ENCODE measurements around the gene CXCL5. TPM values are rescaled to one million over a fixed set of nuclear protein-coding genes. Genes with fewer than 3 reads are reported as not detected.

The CXCL5 gene
- polyA plus RNA-seq, 1 experiment, result 0.69 TPM

- ChIA-PET POLR2A (no interaction called here), CTCF (interaction anchor here (1.7 kb wide), 1 partner anchor 23 kb away, joined by 3 read pairs; no protein-coding TSS in a partner anchor)
- H3K27me3 ChIP-seq (ENCODE audit: control insufficient read depth, insufficient read depth, low read length), result no peaks in the 10 kb centered on the region
- no peak for DNase-seq (ENCODE audit: low read depth, low spot score)
- no peak overlapping the region for H3K27ac ChIP-seq (ENCODE audit: low read depth, low read length)
- no peak overlapping the region for H3K4me3 ChIP-seq (ENCODE audit: low read depth, low read length)
- TF ChIP-seq CTCF (IDR thresholded peaks at IDR 0.05; ENCODE audit: low read depth, low read length), result no peak
- H3K9me3 ChIP-seq (ENCODE audit: control insufficient read depth, insufficient read depth, low read length), result no peaks in the 10 kb centered on the region
Observed at GRCh38 chr4:74014332-74014731, 15.9 kb upstream of the CXCL5 start.

GRCh38 chr4:74013264-74013663 is 14.8 kb upstream of the CXCL5 start:
- ChIA-PET CTCF (no interaction called here), POLR2A (no interaction called here)
- no peak for DNase-seq (ENCODE audit: low read depth, low spot score)
- no peak for TF ChIP-seq CTCF (IDR thresholded peaks at IDR 0.05; ENCODE audit: low read depth, low read length)
- Histone ChIP-seq H3K4me3 (ENCODE audit: low read depth, low read length) (no peak overlapping the region), H3K27me3 (ENCODE audit: control insufficient read depth, insufficient read depth, low read length) (no peaks in the 10 kb centered on the region), H3K27ac (ENCODE audit: low read depth, low read length) (no peak overlapping the region), H3K9me3 (ENCODE audit: control insufficient read depth, insufficient read depth, low read length) (no peaks in the 10 kb centered on the region)

GRCh38 chr4:74012130-74012529 is 13.7 kb upstream of the CXCL5 start:
- no peak overlapping the region for H3K4me3 ChIP-seq (ENCODE audit: low read depth, low read length)
- CTCF ChIA-PET, result no interaction called here
- H3K27ac ChIP-seq (ENCODE audit: low read depth, low read length), result no peak overlapping the region
- POLR2A ChIA-PET, result no interaction called here
- no peak for DNase-seq (ENCODE audit: low read depth, low spot score)
- H3K27me3 ChIP-seq (ENCODE audit: control insufficient read depth, insufficient read depth, low read length), result no peaks in the 10 kb centered on the region
- no peaks in the 10 kb centered on the region for H3K9me3 ChIP-seq (ENCODE audit: control insufficient read depth, insufficient read depth, low read length)
- TF ChIP-seq CTCF (IDR thresholded peaks at IDR 0.05; ENCODE audit: low read depth, low read length), result no peak

GRCh38 chr4:74009307-74009706 is 10.8 kb upstream of the CXCL5 start:
- no peak overlapping the region for H3K27ac ChIP-seq (ENCODE audit: low read depth, low read length)
- no peak for TF ChIP-seq CTCF (IDR thresholded peaks at IDR 0.05; ENCODE audit: low read depth, low read length)
- no peak overlapping the region for H3K4me3 ChIP-seq (ENCODE audit: low read depth, low read length)
- H3K9me3 ChIP-seq (ENCODE audit: control insufficient read depth, insufficient read depth, low read length), result no peaks in the 10 kb centered on the region
- no peak for DNase-seq (ENCODE audit: low read depth, low spot score)
- POLR2A ChIA-PET, result no interaction called here
- no peaks in the 10 kb centered on the region for H3K27me3 ChIP-seq (ENCODE audit: control insufficient read depth, insufficient read depth, low read length)
- CTCF ChIA-PET, result no interaction called here

- POLR2A ChIA-PET, result no interaction called here
- CTCF ChIA-PET, result no interaction called here
- DNase-seq (ENCODE audit: low read depth, low spot score), result no peak
- no peaks in the 10 kb centered on the region for H3K9me3 ChIP-seq (ENCODE audit: control insufficient read depth, insufficient read depth, low read length)
- TF ChIP-seq CTCF (IDR thresholded peaks at IDR 0.05; ENCODE audit: low read depth, low read length), result no peak
- H3K4me3 ChIP-seq (ENCODE audit: low read depth, low read length), result no peak overlapping the region
- no peaks in the 10 kb centered on the region for H3K27me3 ChIP-seq (ENCODE audit: control insufficient read depth, insufficient read depth, low read length)
- no peak overlapping the region for H3K27ac ChIP-seq (ENCODE audit: low read depth, low read length)
Observed at GRCh38 chr4:74006009-74006476, 7.6 kb upstream of the CXCL5 start.

Data from AG04450 (cell line).